NB4 (cell line): Measurements from ENCODE around the gene CIB2.

Experiments used
- DNase-seq: peaks from one replicate; pipeline ENCODE4 v3.0.0; 2010; ENCODE audit warnings: low read depth
- H3K4me3 ChIP-seq: one replicate; pipeline ENCODE4 v1.5.1; 2011; ENCODE audit warnings: mild to moderate bottlenecking, low read depth, low read length, moderate library complexity
- CTCF ChIP-seq: IDR thresholded peaks from one replicate; pipeline ENCODE4 v1.5.1; 2012; ENCODE audit warnings: low read depth, low read length
- MAX ChIP-seq: IDR thresholded peaks from 2 replicates; pipeline ENCODE4 v1.6.1; 2011; ENCODE audit warnings: low read depth, low read length
- MYC ChIP-seq: IDR thresholded peaks from 2 replicates; pipeline ENCODE4 v1.6.1; 2011; ENCODE audit warnings: low read depth, low read length
- POLR2A ChIP-seq: IDR thresholded peaks from 2 replicates; pipeline ENCODE4 v1.6.1; 2011; ENCODE audit warnings: mild to moderate bottlenecking; ENCODE audit not compliant: insufficient read length; ENCODE audit errors: extremely low read depth

CIB2 gene

DNA sequence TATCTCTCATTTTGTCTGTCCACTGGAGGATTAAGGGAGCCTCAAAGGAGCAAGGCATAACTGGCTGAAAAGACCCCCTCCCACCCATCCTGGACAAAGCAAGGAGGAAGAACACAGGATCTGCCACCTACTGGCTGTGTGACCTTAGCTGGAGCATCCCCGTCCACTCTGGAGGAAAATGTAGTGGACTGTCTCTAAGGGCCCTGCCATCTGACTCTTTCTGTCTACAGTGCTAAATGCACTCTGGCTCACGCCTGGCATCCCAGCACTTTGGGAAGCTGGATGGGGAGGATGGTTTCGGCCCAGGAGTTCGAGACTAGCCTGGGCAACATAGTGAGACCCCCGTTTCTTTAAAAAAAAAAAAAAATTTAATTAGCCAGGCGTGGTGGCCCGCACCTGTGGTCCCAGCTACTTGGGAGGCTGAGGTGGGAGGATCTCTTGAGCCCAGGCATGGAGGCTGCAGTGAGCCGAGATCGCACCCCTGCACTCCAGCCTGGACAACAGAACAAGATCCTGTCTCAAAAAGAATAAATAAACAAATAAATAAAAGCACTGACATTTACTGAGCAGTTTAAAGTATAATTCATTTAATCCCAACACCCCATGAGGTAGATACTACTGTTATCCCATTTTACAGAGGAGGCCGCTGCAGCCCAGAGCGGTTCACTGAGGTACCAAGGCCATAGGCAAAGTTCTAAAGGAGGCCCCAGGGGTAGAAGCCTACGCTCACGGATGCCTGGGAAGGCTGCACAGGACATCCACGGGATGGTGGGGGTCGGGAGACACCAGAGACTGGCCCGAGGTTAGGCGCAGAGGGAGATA lies 54.8 kb downstream of the CIB2 start:
- peak; percentile 54 for DNase-seq
- TF ChIP-seq POLR2A, result no peak
- TF ChIP-seq CTCF, result peak; percentile 27
- no peak for TF ChIP-seq MAX
- no peak for TF ChIP-seq MYC
- peak overlapping the region; percentile 97 for H3K4me3 ChIP-seq

DNA sequence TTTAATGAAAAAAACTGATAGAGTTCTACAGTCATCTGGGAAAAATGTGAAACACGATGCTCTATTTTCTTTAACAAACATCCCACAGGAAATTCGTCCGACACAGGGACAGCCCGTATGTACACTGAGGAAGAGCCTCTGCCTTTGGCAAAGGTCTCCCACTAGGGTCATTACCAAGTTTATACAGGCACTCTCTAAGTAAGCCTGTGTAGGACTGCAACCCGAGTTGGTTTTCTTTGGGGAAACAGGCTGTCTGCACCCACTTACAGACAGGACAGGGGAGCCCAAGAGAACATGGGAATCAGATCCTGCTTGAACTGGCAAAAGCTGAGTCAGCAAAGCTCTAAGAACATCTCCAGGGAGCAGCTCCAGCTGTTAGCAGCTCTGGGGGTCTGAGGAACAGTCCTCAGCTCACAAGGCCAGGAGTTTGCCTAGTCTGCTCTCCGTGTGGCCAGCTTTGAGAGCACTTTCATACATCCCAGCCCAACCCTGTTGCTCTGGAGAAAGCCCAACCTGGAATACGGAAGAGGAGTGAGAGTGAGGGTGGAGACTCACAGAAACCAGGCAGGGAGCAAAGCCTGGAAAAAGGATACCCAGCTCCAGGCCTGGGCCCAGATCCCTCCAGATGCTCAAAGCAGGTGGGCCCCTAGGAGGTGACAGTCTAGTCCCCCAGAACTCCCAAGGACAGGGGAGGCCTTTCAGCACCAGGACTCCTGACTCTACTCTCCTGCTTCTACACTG lies 55.6 kb downstream of the CIB2 start:
- TF ChIP-seq POLR2A, result no peak
- TF ChIP-seq MAX, result no peak
- no peak; the same call in 1 of the 2 replicates for TF ChIP-seq MYC
- no peak for TF ChIP-seq CTCF
- H3K4me3 ChIP-seq, result peak overlapping the region; percentile 97
- peak; percentile 44 for DNase-seq

DNA sequence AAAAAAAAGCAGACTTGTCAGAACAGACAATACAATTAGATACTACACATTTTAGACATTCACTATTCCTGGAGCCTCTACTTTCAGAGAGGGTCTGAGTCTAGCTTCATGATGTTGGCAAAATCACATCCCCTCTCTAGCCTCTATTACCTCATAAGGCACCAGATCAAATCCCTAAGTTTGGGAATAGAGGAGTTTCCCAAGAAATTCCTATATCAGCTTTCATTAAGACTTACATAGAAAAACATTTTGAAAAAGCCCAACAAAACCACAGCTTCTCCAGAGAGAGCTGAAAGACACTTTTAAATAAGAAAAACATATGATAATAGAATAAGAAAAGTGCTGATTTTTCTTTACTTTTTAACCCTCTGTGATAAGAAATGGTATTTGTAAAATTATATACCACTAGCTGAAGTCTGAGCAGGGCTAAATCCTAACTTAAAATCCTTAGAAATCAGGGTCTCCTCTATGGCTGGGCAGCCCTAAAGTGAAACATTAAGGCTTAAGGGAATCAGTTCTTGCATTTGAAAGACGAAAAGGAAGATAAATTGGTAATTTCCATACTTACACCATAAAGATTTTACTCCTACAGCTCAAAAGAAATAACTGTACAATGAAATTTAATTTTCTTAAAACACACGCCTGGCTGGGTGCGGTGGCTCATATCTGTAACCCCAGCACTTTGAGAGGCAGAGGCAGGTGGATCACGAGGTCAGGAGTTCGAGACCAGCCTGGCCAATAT lies 58.0 kb downstream of the CIB2 start:
- TF ChIP-seq CTCF, result no peak
- TF ChIP-seq MAX, result no peak
- TF ChIP-seq POLR2A, result no peak
- TF ChIP-seq MYC, result no peak
- DNase-seq, result no peak
- peak overlapping the region; percentile 30 for H3K4me3 ChIP-seq

DNA sequence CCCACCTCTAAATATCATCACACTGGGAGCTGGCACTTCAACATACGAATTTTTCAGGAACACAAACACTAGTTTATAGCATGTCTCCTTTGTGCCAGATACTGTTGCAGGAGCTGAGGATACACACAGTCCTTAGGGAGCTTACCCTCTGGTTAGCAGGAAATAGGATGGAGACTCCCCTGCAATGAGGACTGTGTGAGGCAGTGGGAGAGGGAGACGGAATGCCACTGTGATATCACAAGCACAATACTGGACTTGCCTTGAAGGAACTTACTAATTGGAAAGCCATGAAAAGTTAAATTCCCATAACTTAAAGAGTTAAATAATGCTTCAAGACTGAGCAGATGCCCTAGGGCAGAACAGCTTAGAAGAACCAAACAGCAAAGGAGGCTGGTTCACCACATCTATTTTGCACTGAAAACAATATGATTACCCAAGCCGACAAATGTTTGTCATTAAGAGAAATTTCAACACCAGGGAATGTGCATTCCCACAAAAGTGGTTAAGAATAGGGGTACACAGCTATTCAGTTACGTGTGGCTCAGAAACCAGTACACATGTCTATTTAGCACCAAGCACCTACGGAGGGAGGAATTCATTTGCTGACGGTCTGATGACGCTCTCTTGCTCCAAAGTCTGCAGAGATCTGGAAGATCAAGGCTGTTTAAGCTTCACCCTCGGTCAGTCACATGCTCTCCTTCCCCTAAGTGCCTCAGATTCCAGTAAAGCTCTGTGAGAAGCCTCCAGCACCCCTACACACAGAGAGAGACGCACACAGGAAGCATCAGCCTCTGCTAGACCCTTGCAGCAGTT lies 59.0 kb downstream of the CIB2 start:
- peak overlapping the region; percentile 30 for H3K4me3 ChIP-seq
- DNase-seq, result peak; percentile 69
- no peak; the same call in 1 of the 2 replicates for TF ChIP-seq MYC
- TF ChIP-seq CTCF, result no peak
- TF ChIP-seq MAX, result no peak; the same call in none of the 2 replicates
- TF ChIP-seq POLR2A, result no peak

- H3K4me3 ChIP-seq, result peak overlapping the region; percentile 30
- DNase-seq, result peak; percentile 67
- no peak for TF ChIP-seq MYC
Observed at GRCh38 chr15:78071383-78071782, 59.9 kb downstream of the CIB2 start.
